22Rv1 (cell line): Measurements from ENCODE around the gene C17orf75.

Source experiments
- ZFX ChIP-seq: fragments of 450-650 bp; IDR thresholded peaks from 2 replicates; pipeline ENCODE4 v1.6.1; 2017; ENCODE audit warnings: antibody characterized with exemption, borderline replicate concordance
- TF ChIP-seq, protein P1 (sequence below): fragments of 450-650 bp; IDR thresholded peaks from 2 replicates; pipeline ENCODE4 v1.5.1; 2017; ENCODE audit warnings: mild to moderate bottlenecking

DNA sequence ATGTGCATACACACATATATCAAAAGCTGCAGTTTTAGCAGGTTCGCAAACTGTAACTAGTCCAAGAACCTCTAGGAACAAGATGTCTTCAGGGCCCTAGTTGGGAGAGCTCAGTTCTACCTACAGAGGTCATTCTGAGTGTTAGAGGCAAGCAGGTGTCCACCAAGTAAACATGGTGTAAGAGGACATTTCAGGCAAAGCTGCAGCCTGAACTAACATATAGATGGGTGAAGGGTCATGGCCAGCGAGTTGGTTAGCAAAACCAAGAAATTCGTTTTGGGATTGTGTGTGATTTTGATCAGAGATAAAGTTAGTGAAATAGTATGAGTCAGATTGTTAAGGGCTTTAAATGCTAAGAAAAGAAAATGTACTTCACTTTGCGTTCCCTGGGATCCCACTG is 24.6 kb downstream of the C17orf75 start:
- TF ChIP-seq, protein P1, sequence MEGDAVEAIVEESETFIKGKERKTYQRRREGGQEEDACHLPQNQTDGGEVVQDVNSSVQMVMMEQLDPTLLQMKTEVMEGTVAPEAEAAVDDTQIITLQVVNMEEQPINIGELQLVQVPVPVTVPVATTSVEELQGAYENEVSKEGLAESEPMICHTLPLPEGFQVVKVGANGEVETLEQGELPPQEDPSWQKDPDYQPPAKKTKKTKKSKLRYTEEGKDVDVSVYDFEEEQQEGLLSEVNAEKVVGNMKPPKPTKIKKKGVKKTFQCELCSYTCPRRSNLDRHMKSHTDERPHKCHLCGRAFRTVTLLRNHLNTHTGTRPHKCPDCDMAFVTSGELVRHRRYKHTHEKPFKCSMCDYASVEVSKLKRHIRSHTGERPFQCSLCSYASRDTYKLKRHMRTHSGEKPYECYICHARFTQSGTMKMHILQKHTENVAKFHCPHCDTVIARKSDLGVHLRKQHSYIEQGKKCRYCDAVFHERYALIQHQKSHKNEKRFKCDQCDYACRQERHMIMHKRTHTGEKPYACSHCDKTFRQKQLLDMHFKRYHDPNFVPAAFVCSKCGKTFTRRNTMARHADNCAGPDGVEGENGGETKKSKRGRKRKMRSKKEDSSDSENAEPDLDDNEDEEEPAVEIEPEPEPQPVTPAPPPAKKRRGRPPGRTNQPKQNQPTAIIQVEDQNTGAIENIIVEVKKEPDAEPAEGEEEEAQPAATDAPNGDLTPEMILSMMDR, result no peak
- no peak for TF ChIP-seq ZFX
